Brain microvascular endothelial cell (primary cell): Measurements from ENCODE around the gene CUTA.

Source experiments
- DNase-seq: peaks from one replicate; pipeline ENCODE4 v3.0.0-alpha.2; 2020
- H3K27ac ChIP-seq: fragments of 250-450 bp; sonication (Bioruptor Pico); 2 replicates; pipeline ENCODE4 v1.5.1; 2020; ENCODE audit warnings: mild to moderate bottlenecking, moderate library complexity
- H3K27me3 ChIP-seq: fragments of 250-450 bp; sonication (Bioruptor Pico); replicated peaks from 2 replicates; pipeline ENCODE4 v1.5.1; 2020; ENCODE audit warnings: mild to moderate bottlenecking
- H3K36me3 ChIP-seq: fragments of 250-450 bp; sonication (Bioruptor Pico); replicated peaks from 2 replicates; pipeline ENCODE4 v1.5.1; 2020; ENCODE audit warnings: mild to moderate bottlenecking
- H3K4me3 ChIP-seq: 2 replicates; pipeline ENCODE4 v1.5.1; 2011; ENCODE audit warnings: low read depth, mild to moderate bottlenecking, control low read depth, low read length, moderate library complexity
- CTCF ChIP-seq: IDR thresholded peaks from 2 replicates; pipeline ENCODE4 v1.5.1; 2011; ENCODE audit warnings: low read depth, mild to moderate bottlenecking, moderate library complexity, low read length, control low read depth, inconsistent platforms; ENCODE audit errors: missing control alignments
- in situ Hi-C: cut with HindIII; loops from 2 replicates; pipeline ENCODE4 v1.10.0; 2017; ENCODE audit warnings: low sequenced_read_pairs, low pct_ligation_motif_present

The CUTA gene

GRCh38 chr6:33417903-33418689, at the start of gene CUTA:
CUTA (minus strand) TSS chr6:33418107; CDS start chr6:33418000, 107 bp downstream.
- peak; percentile 100 for DNase-seq
- Histone ChIP-seq H3K4me3 (peak within 1 kb of the TSS; percentile 86), H3K27ac (peak within 1 kb of the TSS; percentile 95), H3K36me3 (peaks cover 26% of the 10 kb centered on the region), H3K27me3 (no peaks in the 10 kb centered on the region)
- TF ChIP-seq CTCF: peak; percentile 25
- in situ Hi-C loops: no loop called here

GRCh38 chr6:33467091-33467490, 49.2 kb upstream of the CUTA start:
- H3K27ac ChIP-seq: no peak overlapping the region
- H3K27me3 ChIP-seq: no peaks in the 10 kb centered on the region
- DNase-seq: no peak
- H3K4me3 ChIP-seq: no peak overlapping the region
- no peaks in the 10 kb centered on the region for H3K36me3 ChIP-seq
- no peak for TF ChIP-seq CTCF
- in situ Hi-C loops: no loop called here

GRCh38 chr6:33466075-33466735, 48.3 kb upstream of the CUTA start:
- in situ Hi-C loops: no loop called here
- H3K4me3 ChIP-seq: no peak overlapping the region
- TF ChIP-seq CTCF: no peak

GRCh38 chr6:33459226-33459625, 41.3 kb upstream of the CUTA start:
- Histone ChIP-seq H3K27ac (no peak overlapping the region), H3K4me3 (no peak overlapping the region), H3K36me3 (peaks cover 6% of the 10 kb centered on the region), H3K27me3 (no peaks in the 10 kb centered on the region)
- in situ Hi-C loops: no loop called here
- DNase-seq: no peak
- no peak for TF ChIP-seq CTCF

More at GRCh38 chr6:33466075-33466735, 48.3 kb upstream of the CUTA start:
- H3K27ac ChIP-seq: no peak overlapping the region
- H3K36me3 ChIP-seq: no peaks in the 10 kb centered on the region
- DNase-seq: no peak
- H3K27me3 ChIP-seq: no peaks in the 10 kb centered on the region

- no peak overlapping the region for H3K4me3 ChIP-seq
- no peaks in the 10 kb centered on the region for H3K27me3 ChIP-seq
- no peak overlapping the region for H3K27ac ChIP-seq
- TF ChIP-seq CTCF: no peak
- no peak for DNase-seq
- H3K36me3 ChIP-seq: peaks cover 6% of the 10 kb centered on the region
- in situ Hi-C loops: no loop called here
Measured at GRCh38 chr6:33458676-33459075, 40.8 kb upstream of the CUTA start.
